BLaER1 (cell line): ENCODE measurements around the gene DBNL.

Experiments
- H3K27ac ChIP-seq: shearing (Covaris generic); formaldehyde crosslinking; 2 replicates; pipeline ENCODE4 v1.8.1; 2022
- H3K27me3 ChIP-seq: shearing (Covaris generic); formaldehyde crosslinking; 2 replicates; pipeline ENCODE4 v1.8.1; 2022
- H3K36me3 ChIP-seq: shearing (Covaris generic); formaldehyde crosslinking; 2 replicates; pipeline ENCODE4 v1.8.1; 2022
- H3K4me1 ChIP-seq: shearing (Covaris generic); formaldehyde crosslinking; 2 replicates; pipeline ENCODE4 v1.8.1; 2022
- H3K4me2 ChIP-seq: shearing (Covaris generic); formaldehyde crosslinking; 2 replicates; pipeline ENCODE4 v1.8.1; 2022
- H3K4me3 ChIP-seq: shearing (Covaris generic); formaldehyde crosslinking; 2 replicates; pipeline ENCODE4 v1.8.1; 2022
- H3K9ac ChIP-seq: shearing (Covaris generic); formaldehyde crosslinking; 2 replicates; pipeline ENCODE4 v1.8.1; 2022
- H3K9me3 ChIP-seq: shearing (Covaris generic); formaldehyde crosslinking; 2 replicates; pipeline ENCODE4 v1.8.1; 2022
- H4K20me1 ChIP-seq: shearing (Covaris generic); formaldehyde crosslinking; 2 replicates; pipeline ENCODE4 v1.8.1; 2022
- Cebpa-rat ChIP-seq: shearing (Covaris generic); IDR thresholded peaks from 2 replicates; pipeline ENCODE4 v1.8.1; 2022

Gene DBNL

GRCh38 chr7:44087911-44088838, 43.7 kb downstream of the DBNL start:
- Histone ChIP-seq H4K20me1 (no peaks in the 10 kb centered on the region), H3K4me1 (peaks cover 64% of the 10 kb centered on the region), H3K27me3 (no peaks in the 10 kb centered on the region), H3K27ac (peak overlapping the region; percentile 72), H3K36me3 (no peaks in the 10 kb centered on the region), H3K4me3 (no peak overlapping the region), H3K9me3 (no peaks in the 10 kb centered on the region), H3K9ac (peak overlapping the region; percentile 51; the same call in 1 of the 2 replicates), H3K4me2 (peak overlapping the region; percentile 61)
- TF ChIP-seq Cebpa-rat, result no peak

- H3K27me3 ChIP-seq, result no peaks in the 10 kb centered on the region
- no peaks in the 10 kb centered on the region for H3K9me3 ChIP-seq
- peak overlapping the region; percentile 99 for H3K27ac ChIP-seq
- no peaks in the 10 kb centered on the region for H3K36me3 ChIP-seq
- peak overlapping the region; percentile 76 for H3K4me2 ChIP-seq
- H4K20me1 ChIP-seq, result no peaks in the 10 kb centered on the region
- TF ChIP-seq Cebpa-rat, result no peak
- H3K4me1 ChIP-seq, result peaks cover 84% of the 10 kb centered on the region
- no peak overlapping the region for H3K9ac ChIP-seq
- peak overlapping the region; percentile 2; the same call in 1 of the 2 replicates for H3K4me3 ChIP-seq
These were observed 48.7 kb downstream of the DBNL start for GRCh38 chr7:44093102-44093641.

- H3K27me3 ChIP-seq, result no peaks in the 10 kb centered on the region
- H4K20me1 ChIP-seq, result no peaks in the 10 kb centered on the region
- H3K4me3 ChIP-seq, result no peak overlapping the region
- peak overlapping the region; percentile 76 for H3K4me2 ChIP-seq
- H3K36me3 ChIP-seq, result no peaks in the 10 kb centered on the region
- H3K9me3 ChIP-seq, result no peaks in the 10 kb centered on the region
- TF ChIP-seq Cebpa-rat, result no peak
- H3K4me1 ChIP-seq, result peaks cover 87% of the 10 kb centered on the region
- peak overlapping the region; percentile 99 for H3K27ac ChIP-seq
- H3K9ac ChIP-seq, result peak overlapping the region; percentile 91; the same call in 1 of the 2 replicates
These were observed 49.9 kb downstream of the DBNL start for GRCh38 chr7:44094365-44094764.

- no peak for TF ChIP-seq Cebpa-rat
- no peak overlapping the region for H3K4me3 ChIP-seq
- peak overlapping the region; percentile 76 for H3K4me2 ChIP-seq
- H3K27ac ChIP-seq, result peak overlapping the region; percentile 99
- no peaks in the 10 kb centered on the region for H3K27me3 ChIP-seq
- H3K9ac ChIP-seq, result peak overlapping the region; percentile 91; the same call in 1 of the 2 replicates
- H3K4me1 ChIP-seq, result peaks cover 93% of the 10 kb centered on the region
- no peaks in the 10 kb centered on the region for H4K20me1 ChIP-seq
- no peaks in the 10 kb centered on the region for H3K36me3 ChIP-seq
- H3K9me3 ChIP-seq, result no peaks in the 10 kb centered on the region
These were observed 50.5 kb downstream of the DBNL start for GRCh38 chr7:44094883-44095592.

- no peaks in the 10 kb centered on the region for H3K9me3 ChIP-seq
- H3K4me3 ChIP-seq, result no peak overlapping the region
- H3K4me1 ChIP-seq, result peaks cover 100% of the 10 kb centered on the region
- H3K4me2 ChIP-seq, result peak overlapping the region; percentile 76
- peak overlapping the region; percentile 91 for H3K9ac ChIP-seq
- no peaks in the 10 kb centered on the region for H3K36me3 ChIP-seq
- H3K27me3 ChIP-seq, result no peaks in the 10 kb centered on the region
- TF ChIP-seq Cebpa-rat, result no peak
- peak overlapping the region; percentile 99 for H3K27ac ChIP-seq
- H4K20me1 ChIP-seq, result no peaks in the 10 kb centered on the region
These were observed 51.3 kb downstream of the DBNL start for GRCh38 chr7:44095781-44096180.

- peaks cover 100% of the 10 kb centered on the region for H3K4me1 ChIP-seq
- H4K20me1 ChIP-seq, result no peaks in the 10 kb centered on the region
- H3K27me3 ChIP-seq, result no peaks in the 10 kb centered on the region
- H3K9me3 ChIP-seq, result no peaks in the 10 kb centered on the region
- H3K36me3 ChIP-seq, result no peaks in the 10 kb centered on the region
- peak overlapping the region; percentile 91 for H3K9ac ChIP-seq
- H3K4me2 ChIP-seq, result peak overlapping the region; percentile 76
- no peak overlapping the region for H3K4me3 ChIP-seq
- TF ChIP-seq Cebpa-rat, result no peak
- peak overlapping the region; percentile 99 for H3K27ac ChIP-seq
These were observed 51.9 kb downstream of the DBNL start for GRCh38 chr7:44096326-44096881.

- Histone ChIP-seq H3K9me3 (no peaks in the 10 kb centered on the region), H3K4me3 (no peak overlapping the region), H3K27me3 (no peaks in the 10 kb centered on the region), H3K4me1 (peaks cover 100% of the 10 kb centered on the region), H3K27ac (peak overlapping the region; percentile 99), H3K36me3 (no peaks in the 10 kb centered on the region), H3K4me2 (peak overlapping the region; percentile 76), H3K9ac (peak overlapping the region; percentile 91), H4K20me1 (no peaks in the 10 kb centered on the region)
- TF ChIP-seq Cebpa-rat, result no peak
These were observed 52.8 kb downstream of the DBNL start for GRCh38 chr7:44097064-44097932.

GRCh38 chr7:44098092-44099068, 53.9 kb downstream of the DBNL start:
- Histone ChIP-seq H3K4me3 (no peak overlapping the region), H3K4me2 (peak overlapping the region; percentile 76), H3K9ac (peak overlapping the region; percentile 91), H4K20me1 (no peaks in the 10 kb centered on the region), H3K9me3 (no peaks in the 10 kb centered on the region), H3K27ac (peak overlapping the region; percentile 99), H3K27me3 (no peaks in the 10 kb centered on the region), H3K36me3 (no peaks in the 10 kb centered on the region), H3K4me1 (peaks cover 100% of the 10 kb centered on the region)
- peak; percentile 40; the same call in 1 of the 2 replicates for TF ChIP-seq Cebpa-rat
